Neutrophil (primary cell): Measurements from ENCODE around the gene SREBF2.
A peak's percentile ranks its signal among the peaks of the same experiment; 100 is the strongest.

Experiments used
- H3K27ac ChIP-seq: fragments of 200-600 bp; sonication (generic); 2 replicates; pipeline ENCODE4 v1.5.1; 2016; ENCODE audit warnings: mild to moderate bottlenecking, moderate library complexity
- H3K27me3 ChIP-seq: fragments of 200-600 bp; sonication (generic); 2 replicates; pipeline ENCODE4 v1.6.0; 2016; ENCODE audit warnings: mild to moderate bottlenecking
- H3K36me3 ChIP-seq: fragments of 200-600 bp; sonication (generic); 2 replicates; pipeline ENCODE4 v1.5.1; 2017
- H3K4me1 ChIP-seq, 2 experiments: fragments of 200-600 bp in 1 of 2; sonication (generic) in 1 of 2; 1 replicate in 1 of 2; 2 replicates in 1 of 2; pipeline versions ENCODE4 v1.5.1 to v1.6.1; 2013 to 2016; ENCODE audit warnings: low read depth in 1 of 2, low read length in 1 of 2, mild to moderate bottlenecking in 1 of 2, moderate library complexity in 1 of 2; ENCODE audit not compliant: control insufficient read depth in 1 of 2, insufficient read depth in 1 of 2
- H3K4me3 ChIP-seq, 2 experiments: fragments of 200-600 bp in 1 of 2; sonication (generic) in 1 of 2; 1 replicate in 1 of 2; 2 replicates in 1 of 2; pipeline ENCODE4 v1.5.1; 2013 to 2016; ENCODE audit warnings: low read depth in 1 of 2, low read length in 1 of 2, mild to moderate bottlenecking in 1 of 2, moderate library complexity in 1 of 2
- H3K9me3 ChIP-seq: fragments of 200-600 bp; sonication (generic); 2 replicates; pipeline ENCODE4 v1.5.1; 2016
- TF ChIP-seq, protein P1 (sequence below): fragments of 200-600 bp; sonication (generic); IDR thresholded peaks from 2 replicates; pipeline ENCODE4 v1.5.1; 2016; ENCODE audit warnings: antibody characterized with exemption

Gene SREBF2

DNA sequence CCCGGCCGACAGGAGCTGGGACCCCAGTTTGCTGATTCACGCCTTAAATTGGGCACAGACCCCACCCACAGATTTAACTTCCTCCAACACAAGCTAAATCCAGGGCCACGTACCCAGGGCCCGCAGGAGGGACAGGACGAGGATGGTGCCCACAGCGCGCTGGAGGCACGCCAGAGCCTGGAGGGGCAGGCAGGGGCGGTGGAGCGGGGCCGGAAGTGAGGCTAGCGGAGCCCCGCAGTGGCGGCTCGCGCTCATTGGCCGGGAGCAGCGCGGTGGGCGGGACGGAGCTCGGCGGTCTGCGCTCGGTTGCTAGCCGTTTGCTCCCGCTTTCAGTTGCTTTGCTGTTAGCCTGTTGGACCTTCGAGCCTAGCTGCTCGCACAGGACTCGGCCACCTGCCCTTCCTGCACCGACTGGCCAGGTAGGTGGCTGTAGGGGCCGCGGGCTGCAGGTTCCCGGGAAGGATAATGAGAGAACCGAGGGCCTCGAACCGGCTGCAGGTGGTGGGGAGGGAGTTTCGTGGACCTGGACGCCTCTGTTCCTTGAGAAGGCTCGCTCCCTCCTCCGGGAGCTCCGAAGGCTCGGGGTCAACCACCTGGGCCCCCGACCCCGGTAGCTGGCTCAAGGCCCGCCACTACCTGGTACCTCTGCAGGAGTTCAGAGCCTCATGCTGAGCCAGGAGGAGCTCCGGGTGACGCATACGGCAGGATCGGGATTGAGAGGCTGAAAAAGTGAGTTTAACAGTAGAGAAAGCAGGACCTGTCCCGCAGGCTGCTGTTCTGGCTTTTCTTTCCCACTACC lies 32.4 kb upstream of the SREBF2 start, which contains the start of gene CCDC134:
TSS of gene CCDC134 (plus strand) at position 332 of the 799 bp plus-strand sequence. CDS start 8,212 bp downstream, outside the sequence.
- Histone ChIP-seq H3K4me3 (peak within 1 kb of the TSS; percentile 78 to 84), H3K36me3 (no peaks in the 10 kb centered on the region), H3K27ac (peak within 1 kb of the TSS; percentile 80), H3K9me3 (no peaks in the 10 kb centered on the region), H3K4me1 (peaks cover 20 to 22% of the 10 kb centered on the region in 2 experiments), H3K27me3 (no peaks in the 10 kb centered on the region)
- TF ChIP-seq, protein P1, sequence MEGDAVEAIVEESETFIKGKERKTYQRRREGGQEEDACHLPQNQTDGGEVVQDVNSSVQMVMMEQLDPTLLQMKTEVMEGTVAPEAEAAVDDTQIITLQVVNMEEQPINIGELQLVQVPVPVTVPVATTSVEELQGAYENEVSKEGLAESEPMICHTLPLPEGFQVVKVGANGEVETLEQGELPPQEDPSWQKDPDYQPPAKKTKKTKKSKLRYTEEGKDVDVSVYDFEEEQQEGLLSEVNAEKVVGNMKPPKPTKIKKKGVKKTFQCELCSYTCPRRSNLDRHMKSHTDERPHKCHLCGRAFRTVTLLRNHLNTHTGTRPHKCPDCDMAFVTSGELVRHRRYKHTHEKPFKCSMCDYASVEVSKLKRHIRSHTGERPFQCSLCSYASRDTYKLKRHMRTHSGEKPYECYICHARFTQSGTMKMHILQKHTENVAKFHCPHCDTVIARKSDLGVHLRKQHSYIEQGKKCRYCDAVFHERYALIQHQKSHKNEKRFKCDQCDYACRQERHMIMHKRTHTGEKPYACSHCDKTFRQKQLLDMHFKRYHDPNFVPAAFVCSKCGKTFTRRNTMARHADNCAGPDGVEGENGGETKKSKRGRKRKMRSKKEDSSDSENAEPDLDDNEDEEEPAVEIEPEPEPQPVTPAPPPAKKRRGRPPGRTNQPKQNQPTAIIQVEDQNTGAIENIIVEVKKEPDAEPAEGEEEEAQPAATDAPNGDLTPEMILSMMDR: peak; percentile 10

DNA sequence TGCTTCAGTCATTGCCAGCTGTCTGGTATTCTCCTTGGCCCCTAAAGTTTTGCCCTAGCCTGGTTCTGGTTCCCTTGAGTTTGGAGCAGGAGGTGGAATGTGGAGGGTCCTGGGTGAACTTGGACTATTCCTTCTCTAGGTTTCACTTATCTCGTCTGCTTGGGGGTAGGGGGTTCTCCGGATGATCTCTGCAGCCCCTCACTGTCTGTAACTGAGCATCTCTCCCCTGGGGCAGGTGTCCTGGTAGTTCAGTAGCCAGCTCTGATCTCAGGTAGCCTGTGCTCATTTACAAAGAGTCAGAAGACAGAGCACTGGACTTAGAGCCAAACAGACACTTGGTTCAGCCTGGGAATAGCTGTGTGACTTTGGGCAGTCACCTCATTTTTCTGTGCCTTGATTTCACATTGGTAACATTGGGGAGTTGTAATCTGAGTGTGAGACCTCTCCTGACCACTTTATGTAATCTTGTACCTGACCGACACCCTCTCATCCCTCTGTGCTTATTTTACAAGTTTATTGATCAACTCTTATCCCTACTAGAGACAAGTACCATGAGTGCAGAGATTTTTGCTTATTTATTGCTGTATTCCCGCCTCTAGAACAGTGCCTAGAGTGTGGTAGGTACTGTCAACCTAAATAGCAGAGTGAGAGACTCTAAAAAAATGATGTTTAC lies 31.6 kb upstream of the SREBF2 start:
- Histone ChIP-seq H3K4me1 (peaks cover 20 to 22% of the 10 kb centered on the region in 2 experiments), H3K4me3 (peak overlapping the region; percentile 78 to 84), H3K36me3 (no peaks in the 10 kb centered on the region), H3K9me3 (no peaks in the 10 kb centered on the region), H3K27ac (peak overlapping the region; percentile 80), H3K27me3 (no peaks in the 10 kb centered on the region)
- TF ChIP-seq, protein P1: no peak

DNA sequence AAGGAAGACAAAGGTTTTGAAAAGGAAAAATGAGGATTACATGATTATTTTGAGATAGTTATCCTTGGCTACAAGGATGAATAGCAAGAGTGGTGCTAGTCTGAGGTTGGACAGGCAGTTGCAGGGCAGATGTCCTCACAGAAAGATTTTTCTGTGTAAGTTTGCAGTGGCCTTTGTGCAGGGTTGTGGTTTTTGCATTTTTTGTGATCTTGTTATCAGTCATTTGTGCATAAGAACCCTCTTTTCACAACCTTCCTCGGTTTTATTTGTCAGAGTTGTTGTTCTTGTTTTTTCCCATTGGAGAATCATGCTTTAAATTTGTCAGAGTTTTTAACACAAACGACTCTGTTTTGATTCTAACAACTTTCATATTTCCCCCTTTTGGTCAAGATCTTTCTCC lies 31.0 kb upstream of the SREBF2 start:
- H3K4me1 ChIP-seq: peaks cover 20 to 22% of the 10 kb centered on the region in 2 experiments
- H3K27me3 ChIP-seq: no peaks in the 10 kb centered on the region
- H3K9me3 ChIP-seq: no peaks in the 10 kb centered on the region
- no peak overlapping the region for H3K27ac ChIP-seq
- H3K36me3 ChIP-seq: no peaks in the 10 kb centered on the region
- no peak overlapping the region for H3K4me3 ChIP-seq
- TF ChIP-seq, protein P1: no peak

DNA sequence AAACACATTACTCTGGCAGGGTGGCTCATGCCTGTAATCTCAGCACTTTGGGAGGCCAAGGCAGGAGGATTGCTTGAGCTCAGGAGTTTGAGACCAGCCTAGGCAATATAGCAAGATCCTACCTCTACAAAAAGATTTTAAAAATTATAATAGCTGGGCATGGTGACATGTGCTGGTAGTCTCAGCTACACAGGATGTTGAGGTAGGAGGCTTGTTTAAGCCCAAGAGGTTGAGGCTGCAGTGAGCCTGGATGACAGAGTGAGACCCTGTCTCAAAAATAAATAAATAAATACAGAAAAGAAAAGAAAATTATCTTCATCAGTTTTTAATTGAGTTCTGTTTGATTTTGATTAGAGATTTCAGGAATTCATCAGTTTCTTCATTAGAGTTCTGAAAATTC lies 27.3 kb upstream of the SREBF2 start:
- Histone ChIP-seq H3K36me3 (peaks cover 9% of the 10 kb centered on the region), H3K27me3 (no peaks in the 10 kb centered on the region), H3K4me1 (peaks cover 10 to 12% of the 10 kb centered on the region in 2 experiments), H3K27ac (no peak overlapping the region), H3K4me3 (no peak overlapping the region), H3K9me3 (no peaks in the 10 kb centered on the region)
- TF ChIP-seq, protein P1: no peak

DNA sequence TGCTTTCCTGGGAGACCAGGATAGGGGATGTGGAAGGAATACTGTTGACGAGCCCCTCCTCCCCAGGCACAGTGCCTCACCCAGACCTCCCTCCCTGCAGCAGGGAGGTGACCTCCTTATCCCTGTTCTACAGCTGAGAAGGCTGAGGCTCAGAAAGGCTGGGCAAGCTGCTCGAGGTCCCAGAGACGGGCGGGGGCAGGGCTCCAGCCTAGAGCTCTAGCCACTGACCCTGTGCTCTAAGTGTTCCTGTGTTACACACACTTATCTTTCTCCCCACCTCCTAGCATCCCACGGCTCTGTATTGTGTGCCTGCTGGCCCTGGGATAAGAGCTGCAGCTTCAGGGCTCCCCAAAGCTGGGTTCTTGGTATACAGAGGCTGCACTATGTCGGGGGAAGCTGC lies 24.5 kb upstream of the SREBF2 start:
- TF ChIP-seq, protein P1: no peak
- peaks cover 29% of the 10 kb centered on the region for H3K36me3 ChIP-seq

More for the DNA sequence above, 24.5 kb upstream of the SREBF2 start:
- no peaks in the 10 kb centered on the region for H3K4me1 ChIP-seq
- no peaks in the 10 kb centered on the region for H3K27me3 ChIP-seq
- H3K9me3 ChIP-seq: no peaks in the 10 kb centered on the region
- H3K4me3 ChIP-seq: no peak overlapping the region
- no peak overlapping the region for H3K27ac ChIP-seq
